Ovary (tissue), 9 donors: ENCODE data around the gene KAT2B. TPM values are rescaled to one million over a fixed set of nuclear protein-coding genes. Genes with fewer than 3 reads are reported as not detected.
A peak's percentile ranks its signal among the peaks of the same experiment; 100 is the strongest.

Experiments used
- DNase-seq, 5 donors: peaks; one replicate each; pipeline ENCODE4 v3.0.0-alpha.2; 2019 to 2020
- H3K27ac ChIP-seq, 2 donors: fragments of 200-600 bp; one replicate each; pipeline versions ENCODE4 v1.5.1 to v1.8.0; 2019 to 2022
- H3K27me3 ChIP-seq: fragments of 200-600 bp; one replicate; pipeline ENCODE4 v1.8.0; 2022
- H3K36me3 ChIP-seq: fragments of 200-600 bp; sonication (generic); one replicate; pipeline ENCODE4 v1.5.1; 2019
- H3K4me1 ChIP-seq: one replicate; pipeline ENCODE4 v1.8.1; 2013; ENCODE audit warnings: mild to moderate bottlenecking, moderate library complexity; ENCODE audit not compliant: insufficient read depth
- H3K4me3 ChIP-seq: fragments of 200-600 bp; sonication (generic); one replicate; pipeline ENCODE4 v1.5.1; 2017
- H3K9me3 ChIP-seq, 2 donors: fragments of 200-600 bp in 1 of 2; sonication (generic) in 1 of 2; one replicate each; pipeline versions ENCODE4 v1.5.1 to v1.8.1; 2013 to 2019; ENCODE audit warnings: mild to moderate bottlenecking in 1 of 2, moderate library complexity in 1 of 2
- EP300 ChIP-seq: sonication (generic); formaldehyde crosslinking; IDR thresholded peaks from one replicate; pipeline ENCODE4 v1.6.1; 2017; ENCODE audit warnings: antibody characterized with exemption
- POLR2A ChIP-seq: fragments of 450-650 bp; IDR thresholded peaks from one replicate; pipeline ENCODE4 v1.6.1; 2017; ENCODE audit warnings: antibody characterized with exemption, mild to moderate bottlenecking, moderate library complexity
- WGBS, 3 donors: extraction: QIAGEN DNeasy Blood & Tissue Kit in 1 of 3; methylation state at CpG; one replicate each; pipeline versions ENCODE4 v1.1.5 to v1.1.7; 2013 to 2017; 5-methylcytosine and 5-hydroxymethylcytosine counted together
- intact Hi-C, 4 donors: fragments of 100-400 bp; cut with DNase I; formaldehyde crosslinking; loops; one replicate each; pipeline versions ENCODE4 v1.11.0 to v1.15.1; 2022 to 2023
- polyA plus RNA-seq, 2 donors: library from polyadenylated mRNA; stranded (reverse); fragments of 200-250 nt in 1 of 2; fragments of 350-450 nt in 1 of 2; fragmentation: Illumina TruSeq in 1 of 2; extraction: RNeasy Lipid Tissue Mini Kit (QIAGEN cat#74804) in 1 of 2; gene quantifications; one replicate each; pipeline ENCODE4 v1.2.3, GENCODE V29; 2013 to 2014
- total RNA-seq, 7 donors: library from RNA; depleted of rRNA in 2 of 7; stranded (reverse); fragments of >200 nt in 2 of 7; fragmentation: NEBNext Ultra II Directional in 3 of 7; extraction: Animal tissue kit (Norgen Biotek cat#: 25700) in 3 of 7; gene quantifications; one replicate each; pipeline versions ENCODE4 v1.1.0 to v1.2.4, GENCODE V29; 2016 to 2023
- TF ChIP-seq, protein P1 (sequence below), 3 donors: fragments of 450-650 bp in 2 of 3; fragments of 200-600 bp in 1 of 3; IDR thresholded peaks; one replicate each; pipeline versions ENCODE4 v1.5.1 to v1.8.0; 2016 to 2022; ENCODE audit warnings: antibody characterized with exemption in 3 of 3, mild to moderate bottlenecking in 1 of 3
- donor health status: DM: no; HTN: no; CAD: no; lungs with moderate emphysema.
- donor health status: DM: no; HTN: no; CAD: no.
- donor health status: Bipolar disorder and iron deficiency.
- donor health status: DM: yes; HTN: yes; CAD: no.
- donor health status: DM: no; HTN: no; CAD: no.
- donor health status: DM: yes; HTN: yes; CAD: no.

KAT2B gene
- total and polyA plus RNA-seq, 9 donors, result 15.1 to 49.3 (median 33.0) TPM

DNA sequence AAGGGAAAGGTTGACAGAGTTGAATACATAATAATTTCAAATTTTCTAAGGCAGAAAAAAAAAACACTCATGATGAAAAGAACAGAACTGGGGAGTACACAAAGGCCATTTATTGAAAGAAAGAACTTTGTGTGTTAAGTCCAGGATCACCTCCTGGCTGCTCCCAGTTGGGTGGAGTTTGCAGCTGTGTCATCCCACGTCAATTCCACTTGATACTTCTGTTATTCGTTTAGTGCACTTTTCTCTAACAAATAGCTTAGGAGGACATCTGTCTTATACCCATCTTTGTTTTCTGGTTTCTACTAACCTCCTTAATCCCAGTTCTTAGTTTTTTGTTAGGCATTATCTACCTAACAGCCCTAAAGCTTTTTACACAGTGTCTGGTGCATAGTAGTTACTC lies 101.1 kb downstream of the KAT2B start:
- Histone ChIP-seq H3K4me3 (no peak overlapping the region), H3K27ac (no peak overlapping the region), H3K4me1 (no peaks in the 10 kb centered on the region), H3K27me3 (no peaks in the 10 kb centered on the region), H3K9me3 (no peaks in the 10 kb centered on the region), H3K36me3 (no peaks in the 10 kb centered on the region)
- TF ChIP-seq, protein P1, sequence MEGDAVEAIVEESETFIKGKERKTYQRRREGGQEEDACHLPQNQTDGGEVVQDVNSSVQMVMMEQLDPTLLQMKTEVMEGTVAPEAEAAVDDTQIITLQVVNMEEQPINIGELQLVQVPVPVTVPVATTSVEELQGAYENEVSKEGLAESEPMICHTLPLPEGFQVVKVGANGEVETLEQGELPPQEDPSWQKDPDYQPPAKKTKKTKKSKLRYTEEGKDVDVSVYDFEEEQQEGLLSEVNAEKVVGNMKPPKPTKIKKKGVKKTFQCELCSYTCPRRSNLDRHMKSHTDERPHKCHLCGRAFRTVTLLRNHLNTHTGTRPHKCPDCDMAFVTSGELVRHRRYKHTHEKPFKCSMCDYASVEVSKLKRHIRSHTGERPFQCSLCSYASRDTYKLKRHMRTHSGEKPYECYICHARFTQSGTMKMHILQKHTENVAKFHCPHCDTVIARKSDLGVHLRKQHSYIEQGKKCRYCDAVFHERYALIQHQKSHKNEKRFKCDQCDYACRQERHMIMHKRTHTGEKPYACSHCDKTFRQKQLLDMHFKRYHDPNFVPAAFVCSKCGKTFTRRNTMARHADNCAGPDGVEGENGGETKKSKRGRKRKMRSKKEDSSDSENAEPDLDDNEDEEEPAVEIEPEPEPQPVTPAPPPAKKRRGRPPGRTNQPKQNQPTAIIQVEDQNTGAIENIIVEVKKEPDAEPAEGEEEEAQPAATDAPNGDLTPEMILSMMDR (IDR thresholded peaks at IDR 0.05), result no peak
- TF ChIP-seq EP300 (no peak), POLR2A (no peak)
- intact Hi-C loops, result no loop called here
- DNase-seq, result no peak
- 41 to 66% (median 61%) methylated on average over 2 of the region's 2 CpGs for WGBS, 3 donors

DNA sequence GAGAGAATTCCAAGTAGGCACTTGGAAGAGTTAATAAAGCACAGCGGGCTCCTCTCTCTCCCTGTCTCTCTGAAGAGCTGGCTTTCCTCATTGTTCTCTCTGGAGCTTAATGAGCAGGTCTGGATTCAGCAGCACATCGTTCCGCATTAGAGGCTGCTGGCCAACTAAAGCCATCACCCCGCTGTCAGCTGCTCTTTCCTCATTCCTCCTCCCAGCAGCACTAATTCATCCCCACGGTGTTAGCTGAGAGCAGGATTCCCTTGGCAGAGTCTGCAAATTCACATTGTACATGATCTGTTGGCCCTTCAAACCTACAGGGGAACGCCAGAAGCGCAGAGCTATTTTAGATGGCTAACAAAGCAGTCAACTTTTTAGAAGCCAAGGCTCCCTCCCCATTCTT lies 101.6 kb downstream of the KAT2B start:
- H3K36me3 ChIP-seq, result no peaks in the 10 kb centered on the region
- no peak overlapping the region for H3K4me3 ChIP-seq
- intact Hi-C loops, result no loop called here
- H3K27ac ChIP-seq, result no peak overlapping the region
- H3K9me3 ChIP-seq, result no peaks in the 10 kb centered on the region
- H3K4me1 ChIP-seq, result no peaks in the 10 kb centered on the region
- peak; percentile 23 to 55 (median 25) for DNase-seq
- WGBS, 3 donors, result 15 to 32% (median 31%) methylated on average over 7 of the region's 7 CpGs
- TF ChIP-seq EP300 (no peak), POLR2A (no peak)
- TF ChIP-seq, protein P1 (IDR thresholded peaks at IDR 0.05), result no peak
- H3K27me3 ChIP-seq, result no peaks in the 10 kb centered on the region

DNA sequence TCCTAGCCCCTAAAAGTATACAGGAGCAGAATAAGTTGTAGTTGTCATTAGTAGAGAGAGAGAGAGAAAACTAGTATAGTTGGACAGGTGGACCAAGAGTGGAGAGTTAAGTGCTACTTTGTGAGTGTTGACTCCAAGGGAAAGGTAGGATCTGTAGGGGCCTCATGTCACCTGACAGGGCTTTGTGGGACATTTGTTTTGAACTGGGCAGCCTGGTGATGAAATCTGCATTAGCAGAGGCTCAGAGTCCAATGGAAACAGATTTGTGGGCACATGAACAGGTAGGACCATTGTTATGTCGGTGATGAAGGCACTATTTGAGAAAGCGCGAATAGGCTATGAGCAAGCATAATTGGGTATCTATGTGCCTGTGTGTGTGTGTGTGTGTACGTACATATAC lies 102.3 kb downstream of the KAT2B start:
- no peaks in the 10 kb centered on the region for H3K36me3 ChIP-seq
- no peaks in the 10 kb centered on the region for H3K4me1 ChIP-seq
- no peak overlapping the region for H3K4me3 ChIP-seq
- 96 to 99% (median 98%) methylated on average over 4 of the region's 4 CpGs for WGBS, 3 donors
- no peak overlapping the region for H3K27ac ChIP-seq
- intact Hi-C loops, result no loop called here
- H3K9me3 ChIP-seq, result no peaks in the 10 kb centered on the region
- DNase-seq, result no peak
- no peaks in the 10 kb centered on the region for H3K27me3 ChIP-seq
- TF ChIP-seq, protein P1 (IDR thresholded peaks at IDR 0.05), result no peak

DNA sequence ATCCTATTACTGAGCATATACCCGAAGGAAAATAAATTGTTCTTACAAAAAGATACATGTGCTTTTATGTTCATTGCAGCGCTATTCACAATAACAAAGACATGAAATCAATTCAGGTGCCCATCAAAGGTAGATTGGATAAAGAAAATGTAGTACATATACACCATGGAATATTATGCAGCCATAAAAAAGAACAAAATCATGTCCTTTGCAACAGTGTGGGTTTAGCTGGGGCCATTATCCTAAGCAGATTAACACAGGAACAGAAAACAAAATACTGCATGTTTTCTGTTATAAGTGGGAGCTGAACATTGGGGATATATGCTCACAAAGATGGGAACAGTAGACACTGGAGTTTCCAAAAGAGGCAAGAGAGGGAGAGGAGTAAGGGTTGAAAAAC lies 103.3 kb downstream of the KAT2B start:
- intact Hi-C loops, result no loop called here
- no peaks in the 10 kb centered on the region for H3K36me3 ChIP-seq
- no peak for TF ChIP-seq POLR2A
- TF ChIP-seq, protein P1 (IDR thresholded peaks at IDR 0.05), result no peak
- no peak for TF ChIP-seq EP300
- H3K4me3 ChIP-seq, result no peak overlapping the region
- H3K4me1 ChIP-seq, result no peaks in the 10 kb centered on the region
- no peaks in the 10 kb centered on the region for H3K27me3 ChIP-seq
- H3K27ac ChIP-seq, result no peak overlapping the region
- DNase-seq, result no peak
- H3K9me3 ChIP-seq, result no peaks in the 10 kb centered on the region
- WGBS, 3 donors, result 96% methylated on average over 2 of the region's 2 CpGs

DNA sequence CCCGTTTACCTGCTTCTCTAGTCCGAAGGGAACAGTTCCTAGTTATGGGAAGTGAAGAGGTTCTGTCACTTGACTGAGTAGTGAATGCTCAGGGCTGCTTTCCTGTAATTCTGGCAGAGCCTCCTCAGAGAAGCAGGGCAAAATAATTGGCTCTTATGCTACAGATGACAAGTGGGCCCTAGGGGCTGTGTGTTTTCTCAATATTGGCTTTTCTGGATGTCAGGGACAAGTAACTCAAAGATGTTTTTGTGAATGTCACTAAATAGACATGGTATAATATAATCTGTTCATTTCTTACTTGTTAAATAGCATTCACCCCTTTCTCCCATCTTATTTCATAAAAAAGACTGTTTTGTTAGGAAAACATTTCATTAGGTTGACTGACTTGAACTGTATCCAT lies 105.6 kb downstream of the KAT2B start:
- 87 to 94% (median 91%) methylated on average over 2 of the region's 2 CpGs for WGBS, 3 donors
- Histone ChIP-seq H3K27me3 (no peaks in the 10 kb centered on the region), H3K4me1 (no peaks in the 10 kb centered on the region), H3K27ac (no peak overlapping the region), H3K36me3 (no peaks in the 10 kb centered on the region), H3K9me3 (no peaks in the 10 kb centered on the region), H3K4me3 (no peak overlapping the region)
- no peak for DNase-seq
- TF ChIP-seq EP300, result no peak
- intact Hi-C loops, result no loop called here
